Natural killer cell treated with Interleukin-12 subunit alpha and Interleukin-12 subunit beta and Interleukin-15 and Interleukin-18, amount 100 ng/mL, for 72 hours (primary cell): Measurements from ENCODE around the gene TYW1. TPM values are rescaled to one million over a fixed set of nuclear protein-coding genes. Genes with fewer than 3 reads are reported as not detected.
"Not testable (repeated sequence)": the region's sequence is repeated elsewhere in the genome, so short reads cannot be mapped to it uniquely, and the experiment has no call there.

ENCODE experiments used
- ATAC-seq, 2 donors: fragments of 150-1000 bp; cut with Tn5 transposase in 1 of 2; sonication (Bioruptor Pico), chemical (Tn5 transposase) in 1 of 2; 2 replicates each; pipeline ENCODE4 v1.10.0; 2021
- DNase-seq: peaks from one replicate; pipeline ENCODE4 v3.0.0; 2022; ENCODE audit warnings: low spot score
- H3K27ac Mint-ChIP-seq, 2 donors: 1 replicate in 1 of 2; 2 replicates in 1 of 2; pipeline ENCODE4 v1.8.0; 2022; ENCODE audit warnings: mixed read lengths in 2 of 2, mild to moderate bottlenecking in 1 of 2, moderate library complexity in 1 of 2
- H3K27me3 Mint-ChIP-seq, 2 donors: 1 replicate in 1 of 2; 2 replicates in 1 of 2; pipeline ENCODE4 v1.8.0; 2022; ENCODE audit warnings: mixed read lengths in 2 of 2
- H3K36me3 Mint-ChIP-seq: one replicate; pipeline ENCODE4 v1.8.0; 2022; ENCODE audit warnings: mixed read lengths
- H3K4me1 Mint-ChIP-seq, 2 donors: 1 replicate in 1 of 2; 2 replicates in 1 of 2; pipeline ENCODE4 v1.8.0; 2022; ENCODE audit warnings: low read depth in 2 of 2, mixed read lengths in 2 of 2, mild to moderate bottlenecking in 1 of 2
- H3K4me3 Mint-ChIP-seq: one replicate; pipeline ENCODE4 v1.8.0; 2022; ENCODE audit warnings: mixed read lengths
- H3K9me3 Mint-ChIP-seq: 2 replicates; pipeline ENCODE4 v1.8.0; 2022; ENCODE audit warnings: mixed read lengths
- total RNA-seq, 2 donors: library from RNA; stranded (reverse); gene quantifications; one replicate each; pipeline ENCODE4 v1.2.3, GENCODE V29; 2022

The TYW1 gene
- total RNA-seq, 2 donors from 2014 or later, result 17.5 to 25.5 TPM

GRCh38 chr7:67223551-67223950 lies 226.9 kb downstream of the TYW1 start:
- Mint-ChIP-seq H3K4me1 (peaks cover 11 to 12% of the 10 kb centered on the region in 2 donors), H3K36me3 (peaks cover 11% of the 10 kb centered on the region)
- DNase-seq, H3K9me3 Mint-ChIP-seq, ATAC-seq, H3K27ac Mint-ChIP-seq, H3K4me3 Mint-ChIP-seq, H3K27me3 Mint-ChIP-seq: not testable (repeated sequence)

DNA sequence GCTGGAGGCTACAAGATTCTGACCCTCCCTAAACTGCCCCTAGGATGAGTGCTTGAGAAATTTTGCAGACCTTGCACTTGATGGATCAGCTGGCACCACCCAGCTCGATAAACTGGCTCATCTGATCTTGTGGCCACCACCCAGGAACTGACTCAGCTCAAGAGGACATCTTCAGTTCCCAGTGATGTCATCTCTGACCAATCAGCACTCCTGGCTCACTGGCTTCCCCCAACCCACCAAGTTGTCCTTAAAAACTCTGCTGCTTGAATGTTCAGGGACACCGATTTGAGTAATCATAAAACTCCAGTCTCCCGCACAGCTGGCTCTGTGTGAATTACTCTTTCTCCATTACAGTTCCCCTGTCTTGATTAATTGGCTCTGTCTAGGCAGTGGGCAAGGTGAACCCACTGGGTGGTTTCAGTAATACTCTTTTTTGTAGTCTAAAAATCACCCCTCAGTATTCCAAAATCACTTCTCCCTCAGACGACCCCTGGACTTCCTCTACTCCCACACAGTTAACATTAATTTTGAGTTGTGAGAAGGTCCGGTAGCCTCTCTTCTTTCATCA lies 229.8 kb downstream of the TYW1 start:
- peak in 1 of 2 donors; percentile 71 for ATAC-seq
- not testable (repeated sequence) for H3K9me3 Mint-ChIP-seq, H3K27me3 Mint-ChIP-seq, DNase-seq
- Mint-ChIP-seq H3K4me1 (peaks cover 9 to 11% of the 10 kb centered on the region in 2 donors), H3K36me3 (peaks cover 11% of the 10 kb centered on the region), H3K4me3 (peak overlapping the region; percentile 17), H3K27ac (peak overlapping the region; percentile 65 to 79)

- Mint-ChIP-seq H3K27ac (peak overlapping the region; percentile 65 to 79), H3K4me1 (peaks cover 9 to 11% of the 10 kb centered on the region in 2 donors), H3K36me3 (peaks cover 11% of the 10 kb centered on the region)
- DNase-seq, H3K9me3 Mint-ChIP-seq, ATAC-seq, H3K27me3 Mint-ChIP-seq, H3K4me3 Mint-ChIP-seq: not testable (repeated sequence)
These were observed 230.3 kb downstream of the TYW1 start for GRCh38 chr7:67226967-67227366.

- ATAC-seq, result not testable (repeated sequence)
These were observed 232.4 kb downstream of the TYW1 start for GRCh38 chr7:67229018-67229417.

GRCh38 chr7:67230029-67230428 lies 233.4 kb downstream of the TYW1 start:
- not testable (repeated sequence) for H3K9me3 Mint-ChIP-seq

More at GRCh38 chr7:67229018-67229417, 232.4 kb downstream of the TYW1 start:
- peaks cover 9 to 11% of the 10 kb centered on the region in 2 donors for H3K4me1 Mint-ChIP-seq
- H3K27me3 Mint-ChIP-seq, DNase-seq, H3K27ac Mint-ChIP-seq, H3K9me3 Mint-ChIP-seq, H3K36me3 Mint-ChIP-seq, H3K4me3 Mint-ChIP-seq: not testable (repeated sequence)

DNA sequence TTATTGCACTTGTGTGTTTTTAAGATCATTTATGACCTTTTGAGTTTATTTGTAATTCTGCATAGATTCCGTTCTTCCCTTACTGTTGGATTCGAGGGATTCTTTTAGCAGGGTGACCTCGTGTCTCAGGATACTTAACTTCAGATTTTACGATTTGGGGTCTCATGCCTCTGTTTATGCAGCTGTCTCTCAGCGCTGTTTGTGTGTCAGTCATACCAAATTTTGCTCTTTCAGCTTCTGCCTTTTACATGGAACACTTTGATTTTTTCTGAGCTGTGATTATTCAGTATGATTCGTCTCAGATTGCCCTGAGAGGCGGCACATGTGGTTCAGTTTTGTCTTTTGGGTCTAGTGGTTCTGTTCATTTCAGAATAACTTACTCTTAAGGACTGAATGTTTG lies 236.9 kb downstream of the TYW1 start:
- not testable (repeated sequence) for ATAC-seq, H3K27ac Mint-ChIP-seq, H3K27me3 Mint-ChIP-seq, DNase-seq, H3K9me3 Mint-ChIP-seq, H3K4me3 Mint-ChIP-seq, H3K4me1 Mint-ChIP-seq, H3K36me3 Mint-ChIP-seq

More at GRCh38 chr7:67230029-67230428, 233.4 kb downstream of the TYW1 start:
- DNase-seq, H3K36me3 Mint-ChIP-seq, H3K27me3 Mint-ChIP-seq, H3K27ac Mint-ChIP-seq, ATAC-seq, H3K4me3 Mint-ChIP-seq: not testable (repeated sequence)
- peaks cover 9 to 11% of the 10 kb centered on the region in 2 donors for H3K4me1 Mint-ChIP-seq

GRCh38 chr7:67236216-67236615 lies 239.6 kb downstream of the TYW1 start:
- DNase-seq, H3K36me3 Mint-ChIP-seq, H3K27me3 Mint-ChIP-seq, H3K27ac Mint-ChIP-seq, H3K9me3 Mint-ChIP-seq, H3K4me3 Mint-ChIP-seq, ATAC-seq, H3K4me1 Mint-ChIP-seq: not testable (repeated sequence)

GRCh38 chr7:67242871-67243270 lies 246.2 kb downstream of the TYW1 start:
- H3K27ac Mint-ChIP-seq, ATAC-seq, H3K4me3 Mint-ChIP-seq, H3K9me3 Mint-ChIP-seq, H3K4me1 Mint-ChIP-seq, DNase-seq, H3K36me3 Mint-ChIP-seq, H3K27me3 Mint-ChIP-seq: not testable (repeated sequence)

GRCh38 chr7:67248364-67248763 lies 251.7 kb downstream of the TYW1 start:
- not testable (repeated sequence) for ATAC-seq, H3K27ac Mint-ChIP-seq, H3K36me3 Mint-ChIP-seq, H3K4me1 Mint-ChIP-seq, H3K27me3 Mint-ChIP-seq, H3K9me3 Mint-ChIP-seq, DNase-seq, H3K4me3 Mint-ChIP-seq

DNA sequence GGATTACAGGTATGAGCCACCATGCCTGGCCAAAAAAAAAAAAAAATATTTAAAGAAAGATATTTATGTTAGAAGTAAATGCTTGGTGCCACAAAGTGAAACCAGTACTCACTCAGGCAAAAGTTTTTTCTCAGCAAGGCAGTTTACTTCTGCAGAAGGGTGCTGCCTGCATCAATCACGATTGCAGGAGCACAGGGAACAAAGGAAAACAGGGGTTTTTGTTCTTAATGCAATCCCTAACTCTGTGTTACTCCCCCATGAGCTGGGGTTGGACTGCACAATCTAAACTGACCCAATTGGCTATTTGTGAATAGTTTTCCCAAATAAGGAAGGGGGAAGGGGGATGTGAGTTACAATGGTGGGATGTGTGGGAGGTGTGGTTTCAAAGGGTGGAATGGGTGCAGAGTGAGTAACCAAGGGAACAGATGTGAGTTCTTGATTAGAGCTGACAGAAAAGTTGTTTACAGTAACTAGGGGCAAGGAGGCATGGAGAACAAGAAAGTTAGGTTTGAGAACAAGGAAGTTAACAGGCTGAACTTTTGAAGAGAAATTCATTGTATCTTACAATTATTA lies 255.4 kb downstream of the TYW1 start:
- Mint-ChIP-seq H3K4me3 (no peak overlapping the region), H3K4me1 (no peaks in the 10 kb centered on the region), H3K27me3 (no peaks in the 10 kb centered on the region), H3K36me3 (peaks cover 10% of the 10 kb centered on the region), H3K9me3 (no peaks in the 10 kb centered on the region), H3K27ac (no peak overlapping the region)
- DNase-seq (no peak), ATAC-seq (no peak)

- ATAC-seq, H3K4me1 Mint-ChIP-seq, H3K9me3 Mint-ChIP-seq, H3K4me3 Mint-ChIP-seq, DNase-seq, H3K27ac Mint-ChIP-seq, H3K27me3 Mint-ChIP-seq: not testable (repeated sequence)
- H3K36me3 Mint-ChIP-seq, result peaks cover 10% of the 10 kb centered on the region
These were observed 258.4 kb downstream of the TYW1 start for GRCh38 chr7:67255076-67255475.

DNA sequence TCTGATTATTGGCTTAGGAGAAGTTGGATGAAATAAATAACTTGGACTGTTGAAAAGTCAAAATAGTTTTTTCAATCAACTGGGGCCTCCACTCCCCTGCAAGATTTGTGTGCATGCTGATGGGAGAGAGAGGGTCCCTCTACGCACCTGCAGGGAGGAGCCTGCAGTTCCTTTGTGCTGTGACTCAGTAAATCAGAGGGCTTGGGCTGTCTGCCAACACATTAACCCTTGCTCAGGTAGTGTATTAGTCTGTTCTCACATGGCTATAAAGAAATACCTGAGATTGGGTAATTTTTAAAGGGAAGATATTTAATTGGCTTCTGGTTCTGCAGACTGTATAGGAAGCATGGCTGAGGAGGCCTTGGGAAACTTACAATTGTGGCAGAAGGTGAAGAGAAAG lies 261.1 kb downstream of the TYW1 start:
- not testable (repeated sequence) for H3K9me3 Mint-ChIP-seq, H3K4me1 Mint-ChIP-seq, H3K36me3 Mint-ChIP-seq, DNase-seq, ATAC-seq, H3K27me3 Mint-ChIP-seq, H3K27ac Mint-ChIP-seq, H3K4me3 Mint-ChIP-seq

DNA sequence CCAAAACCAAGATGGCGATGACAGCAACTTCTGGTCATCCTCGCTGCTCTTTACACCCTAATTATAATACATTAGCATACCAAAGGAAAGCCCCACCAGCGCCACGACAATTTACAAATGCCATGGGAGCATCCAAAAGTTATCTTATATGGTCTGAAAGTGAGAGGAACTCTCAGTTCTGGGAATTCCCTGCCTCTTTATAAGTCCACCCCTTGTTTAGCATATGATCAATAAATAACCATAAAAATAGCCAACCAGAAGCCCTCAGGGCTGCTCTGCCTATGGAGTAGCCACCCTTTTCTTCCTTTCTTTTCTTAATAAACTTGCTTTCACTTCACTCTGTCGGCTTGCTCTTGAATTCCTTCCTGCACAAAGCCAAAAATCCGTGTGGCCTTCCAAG lies 262.7 kb downstream of the TYW1 start:
- not testable (repeated sequence) for H3K9me3 Mint-ChIP-seq, H3K27me3 Mint-ChIP-seq, H3K27ac Mint-ChIP-seq, DNase-seq, H3K4me1 Mint-ChIP-seq, ATAC-seq, H3K4me3 Mint-ChIP-seq
- peaks cover 10% of the 10 kb centered on the region for H3K36me3 Mint-ChIP-seq

DNA sequence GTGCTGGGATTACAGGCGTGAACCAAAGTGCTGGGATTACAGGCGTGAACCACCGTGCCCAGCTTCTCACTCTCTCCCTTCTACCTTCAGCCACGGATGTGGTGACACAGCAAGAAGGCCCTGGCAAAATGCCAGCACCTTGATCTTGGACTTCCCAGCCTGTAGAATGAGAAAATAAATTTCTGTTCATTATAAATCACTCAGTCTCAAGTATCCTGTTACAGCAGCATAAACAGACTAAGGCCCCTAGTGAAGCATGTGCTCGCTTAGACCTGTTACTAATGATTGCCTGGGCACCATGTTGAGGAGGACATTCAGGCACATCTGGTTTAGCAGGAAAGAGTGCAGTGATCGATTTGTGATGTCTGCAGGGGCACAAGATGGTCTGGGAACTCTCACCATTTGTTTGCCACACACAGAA lies 263.5 kb downstream of the TYW1 start:
- not testable (repeated sequence) for DNase-seq, ATAC-seq, H3K27ac Mint-ChIP-seq, H3K27me3 Mint-ChIP-seq, H3K36me3 Mint-ChIP-seq, H3K9me3 Mint-ChIP-seq, H3K4me3 Mint-ChIP-seq
- peaks cover 7 to 10% of the 10 kb centered on the region in 2 donors for H3K4me1 Mint-ChIP-seq
